Activated CD8-positive, alpha-beta memory T cell treated with anti-CD3 and anti-CD28 coated beads, Interleukin-2, amount 50 U/mL, for 24 hours (primary cell): Measurements from ENCODE around the gene OR2A1.
"Not testable (repeated sequence)": the region's sequence is repeated elsewhere in the genome, so short reads cannot be mapped to it uniquely, and the experiment has no call there.

Source experiments
- DNase-seq: peaks from one replicate; pipeline ENCODE4 v3.0.0-alpha.2; 2020; ENCODE audit errors: extremely low read depth

The OR2A1 gene

DNA sequence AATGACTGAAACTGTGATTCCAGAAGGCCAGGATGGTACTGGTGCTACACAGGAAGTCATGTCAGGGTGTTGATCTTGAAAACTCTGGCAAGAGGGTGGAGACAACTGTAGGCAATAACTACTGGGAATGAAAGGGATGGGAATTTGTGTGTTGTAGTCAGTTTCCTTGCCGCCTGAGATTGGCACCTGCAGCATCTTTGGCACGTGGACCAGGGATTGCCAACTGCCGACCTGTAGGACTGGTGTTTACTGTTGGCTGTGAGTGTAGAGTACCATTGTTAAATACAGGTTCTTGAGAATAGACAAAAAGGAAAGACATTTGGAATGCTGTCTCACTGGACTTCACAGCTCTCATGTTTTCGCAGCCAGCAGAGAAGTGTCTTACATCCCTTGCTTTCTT is 11.1 kb downstream of the OR2A1 start:
- not testable (repeated sequence) for DNase-seq

DNA sequence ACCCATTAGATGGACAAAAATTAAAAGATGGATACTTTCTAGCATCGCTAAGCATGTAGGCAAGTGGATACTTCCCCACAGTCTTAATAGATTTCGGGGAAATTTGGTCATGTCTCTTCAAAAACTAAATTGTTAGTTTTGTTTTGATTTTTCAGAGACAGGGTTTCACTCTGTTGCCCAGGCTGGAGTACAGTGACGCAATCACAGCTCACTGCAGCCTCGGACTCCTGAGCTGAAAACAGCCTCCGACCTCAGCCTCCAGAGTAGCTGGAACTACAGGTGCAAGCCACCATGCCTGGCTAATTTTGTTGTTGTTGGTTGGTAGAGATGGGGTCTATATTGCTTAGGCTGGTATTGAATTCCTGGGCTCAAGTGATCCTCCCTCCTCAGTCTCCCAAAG is 13.6 kb downstream of the OR2A1 start:
- not testable (repeated sequence) for DNase-seq

- not testable (repeated sequence) for DNase-seq
Observed at GRCh38 chr7:144330044-144330443, 17.8 kb downstream of the OR2A1 start.

- not testable (repeated sequence) for DNase-seq
Observed at GRCh38 chr7:144331221-144331995, 19.2 kb downstream of the OR2A1 start.

DNA sequence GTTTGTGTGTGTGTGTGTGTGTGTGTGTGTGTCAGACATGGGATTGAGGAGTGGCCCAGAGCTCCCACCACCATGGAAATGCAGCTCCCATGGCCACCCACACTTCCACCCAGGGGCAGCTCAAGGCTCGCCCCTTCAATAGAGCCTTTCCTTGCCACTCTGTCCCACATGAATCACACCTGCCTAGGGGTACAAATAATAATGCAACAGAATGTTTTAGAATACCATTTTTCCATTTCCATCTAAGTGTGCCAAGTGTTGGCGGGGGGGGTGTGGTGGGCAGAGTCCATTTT is 19.7 kb downstream of the OR2A1 start:
- DNase-seq, result not testable (repeated sequence)

DNA sequence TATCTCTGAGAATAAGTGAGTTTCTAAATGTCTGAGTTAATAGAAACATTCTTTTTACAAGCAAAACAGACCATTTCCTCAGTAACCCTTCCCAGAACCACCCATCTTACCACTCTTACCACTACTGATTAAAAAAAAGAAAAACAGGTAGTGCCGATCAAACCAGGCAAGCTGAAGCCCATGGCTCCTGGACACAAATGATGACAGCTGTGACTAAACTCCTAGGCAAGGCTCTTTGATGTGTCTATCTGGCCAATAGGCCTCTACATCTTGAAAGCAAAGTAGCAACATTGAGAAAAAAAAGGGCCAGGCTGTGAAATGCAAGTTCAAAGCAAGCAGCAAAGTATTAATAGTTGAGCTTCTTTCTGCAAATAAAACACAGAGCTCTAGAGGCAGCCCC is 36.4 kb downstream of the OR2A1 start:
- not testable (repeated sequence) for DNase-seq

- DNase-seq, result not testable (repeated sequence)
Observed at GRCh38 chr7:144351667-144352066, 39.4 kb downstream of the OR2A1 start.

DNA sequence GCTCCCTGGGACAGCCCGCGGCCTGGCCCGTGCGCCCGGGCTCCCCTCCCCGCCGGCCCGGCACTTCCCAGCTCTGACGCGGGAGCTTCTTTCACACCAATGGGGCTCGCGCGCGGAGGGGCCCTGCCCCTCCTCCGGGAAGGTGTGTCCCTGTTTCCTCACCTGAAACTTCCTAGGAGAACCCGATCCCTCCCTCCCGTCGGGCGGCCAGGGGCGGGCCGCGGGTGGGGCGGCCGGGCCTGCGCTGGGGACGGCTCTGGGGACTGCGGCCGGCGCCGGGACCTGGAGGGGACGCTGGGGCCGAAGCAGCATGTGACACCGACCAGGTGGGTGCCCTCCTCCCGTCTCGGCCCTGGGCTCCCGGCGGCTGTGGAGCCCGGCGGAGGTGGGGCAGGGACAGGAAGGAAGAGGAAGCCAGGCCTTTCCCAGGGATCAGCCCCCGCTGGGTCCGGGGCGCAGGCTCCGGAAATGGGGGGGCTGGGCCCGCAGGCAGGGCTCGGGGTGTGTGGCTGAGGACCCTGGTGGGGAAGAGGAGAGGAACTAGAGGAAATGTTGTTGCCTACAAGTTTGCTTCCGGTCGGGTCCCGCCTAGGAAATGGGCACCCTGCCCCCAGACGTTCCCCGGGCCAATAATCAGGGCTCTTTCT is 43.1 kb downstream of the OR2A1 start, which contains the start of gene ARHGEF5:
TSS of gene ARHGEF5 (plus strand) at position 227 of the 647 bp plus-strand sequence. CDS start 7,268 bp downstream, outside the sequence.
- DNase-seq, result not testable (repeated sequence)

- not testable (repeated sequence) for DNase-seq
Observed at GRCh38 chr7:144356185-144356584, 44.0 kb downstream of the OR2A1 start.

GRCh38 chr7:144356860-144357259 is 44.6 kb downstream of the OR2A1 start:
- DNase-seq, result not testable (repeated sequence)

- DNase-seq, result not testable (repeated sequence)
Observed at GRCh38 chr7:144362061-144362460, 49.8 kb downstream of the OR2A1 start.

GRCh38 chr7:144365523-144365922 is 53.3 kb downstream of the OR2A1 start:
- not testable (repeated sequence) for DNase-seq

GRCh38 chr7:144367250-144367649 is 55.0 kb downstream of the OR2A1 start:
- not testable (repeated sequence) for DNase-seq

DNA sequence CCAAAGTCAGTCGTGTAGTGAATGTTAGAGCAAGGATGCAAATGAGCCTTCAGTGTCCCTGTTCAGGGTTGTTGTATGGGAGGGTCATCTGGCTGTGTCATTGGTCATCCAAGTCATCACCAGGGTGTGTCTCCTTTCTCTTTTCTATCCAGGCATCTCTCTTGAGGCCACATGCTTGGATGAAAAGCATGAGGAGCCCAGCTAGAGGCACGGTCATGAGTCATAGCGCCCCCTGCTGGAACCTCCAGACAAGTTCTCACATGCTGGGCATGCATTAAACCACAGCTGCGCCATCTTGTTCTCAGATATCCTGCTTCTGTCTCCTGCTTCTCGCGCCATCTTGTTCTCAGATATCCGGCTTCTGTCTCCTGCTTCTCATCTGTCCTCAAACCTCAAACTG is 57.0 kb downstream of the OR2A1 start:
- not testable (repeated sequence) for DNase-seq
